GM19452 (cell line): ENCODE data around the gene TRAPPC4.
"Not testable (repeated sequence)": the region's sequence is repeated elsewhere in the genome, so short reads cannot be mapped to it uniquely, and the experiment has no call there.

Source experiments
- ATAC-seq: cut with Tn5 transposase; IDR thresholded peaks from one replicate; pipeline ENCODE4 v1.9.1; 2021; ENCODE audit not compliant: unreplicated experiment

Gene TRAPPC4

DNA sequence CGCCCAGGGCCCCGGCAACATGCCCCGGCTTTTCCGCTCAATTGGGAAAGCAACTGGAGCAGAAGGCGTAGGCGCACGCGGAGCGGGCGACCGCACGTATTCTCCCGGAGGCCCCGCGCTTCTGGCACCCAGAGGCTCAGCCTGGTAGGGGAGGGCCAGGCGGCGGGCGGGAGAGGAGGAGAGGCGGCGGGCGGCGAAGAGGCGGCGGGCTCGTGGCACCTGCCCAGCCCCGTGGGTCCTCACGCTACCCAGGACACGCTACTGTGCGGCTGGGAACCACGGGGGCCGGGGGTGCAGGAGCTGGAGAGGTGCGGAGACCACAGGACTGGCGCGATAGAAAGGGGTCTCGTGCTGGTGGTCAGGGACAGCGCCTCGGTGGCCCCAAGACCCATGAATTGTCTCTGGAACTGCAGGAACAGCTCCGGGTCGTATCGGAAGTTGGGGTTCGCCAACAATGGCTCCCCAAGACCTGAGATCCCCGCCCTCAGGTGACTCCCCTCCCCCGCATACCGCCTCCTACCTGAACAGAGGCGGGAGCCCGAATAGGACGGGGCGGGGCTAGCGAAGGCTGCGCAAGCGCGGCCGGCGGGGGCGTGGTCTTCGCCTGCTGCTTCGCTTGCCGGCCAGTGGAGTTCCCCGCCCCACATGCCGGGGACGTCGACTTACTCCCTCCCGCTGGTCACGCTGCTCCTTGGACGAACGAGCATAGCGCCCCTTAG lies 11.9 kb downstream of the TRAPPC4 start, which contains the start of gene SLC37A4:
Gene SLC37A4 (minus strand): TSS at position 549 of the 719 bp plus-strand sequence.
- peak; percentile 89 for ATAC-seq

DNA sequence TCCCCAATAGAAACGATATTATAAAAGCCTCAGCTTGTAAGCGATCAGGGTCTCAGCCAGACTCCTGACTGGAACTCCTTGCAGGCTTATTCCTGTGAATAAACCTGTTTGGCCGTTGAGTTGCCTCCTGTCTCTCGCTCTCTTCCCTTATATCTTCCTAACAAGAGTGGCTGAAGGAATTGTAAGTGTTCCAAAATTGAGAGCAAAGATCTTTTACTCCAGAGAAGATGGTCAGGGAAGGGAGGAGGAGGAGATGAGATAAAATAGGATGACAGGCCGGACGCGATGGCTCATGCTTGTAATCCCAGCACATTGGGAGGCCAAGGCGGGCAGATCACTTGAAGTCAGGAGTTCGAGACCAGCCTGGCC lies 13.3 kb downstream of the TRAPPC4 start:
- ATAC-seq: no peak

DNA sequence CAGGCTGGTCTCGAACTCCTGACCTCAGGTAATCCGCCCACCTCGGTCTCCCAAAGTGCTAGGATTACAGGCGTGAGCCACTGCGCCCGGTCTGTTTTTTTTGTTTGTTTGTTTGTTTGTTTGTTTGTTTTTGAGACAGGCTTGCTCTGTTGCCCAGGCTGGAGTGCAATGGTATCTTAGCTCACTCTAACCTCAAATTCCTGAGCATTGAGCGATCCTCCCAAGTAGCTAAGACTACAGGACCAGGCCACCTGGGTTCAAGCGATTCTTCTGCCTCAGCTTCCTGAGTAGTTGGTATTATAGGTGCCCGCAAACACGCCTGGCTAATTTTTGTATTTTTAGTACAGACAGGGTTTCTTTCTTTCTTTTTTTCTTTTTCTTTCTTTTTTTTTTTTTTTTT lies 14.9 kb downstream of the TRAPPC4 start:
- not testable (repeated sequence) for ATAC-seq

DNA sequence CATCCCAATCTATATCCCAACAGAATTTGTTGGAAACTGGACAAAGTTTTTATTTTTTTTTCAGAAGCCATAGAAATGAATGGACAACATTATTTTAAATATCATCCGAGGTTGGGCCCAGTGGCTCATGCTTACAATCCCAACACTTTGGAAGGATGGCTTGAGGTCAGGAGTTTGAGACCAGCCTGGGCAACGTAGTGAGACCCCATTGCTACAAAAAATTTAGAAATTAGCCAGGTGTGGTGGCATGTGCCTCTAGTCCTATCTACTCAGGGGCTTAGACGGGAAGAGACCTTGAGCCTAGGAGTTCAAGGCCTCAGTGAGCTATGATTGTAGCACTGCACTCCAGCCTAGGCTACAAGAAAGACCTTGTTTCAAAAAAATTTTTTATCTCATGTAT lies 16.2 kb downstream of the TRAPPC4 start:
- no peak for ATAC-seq

DNA sequence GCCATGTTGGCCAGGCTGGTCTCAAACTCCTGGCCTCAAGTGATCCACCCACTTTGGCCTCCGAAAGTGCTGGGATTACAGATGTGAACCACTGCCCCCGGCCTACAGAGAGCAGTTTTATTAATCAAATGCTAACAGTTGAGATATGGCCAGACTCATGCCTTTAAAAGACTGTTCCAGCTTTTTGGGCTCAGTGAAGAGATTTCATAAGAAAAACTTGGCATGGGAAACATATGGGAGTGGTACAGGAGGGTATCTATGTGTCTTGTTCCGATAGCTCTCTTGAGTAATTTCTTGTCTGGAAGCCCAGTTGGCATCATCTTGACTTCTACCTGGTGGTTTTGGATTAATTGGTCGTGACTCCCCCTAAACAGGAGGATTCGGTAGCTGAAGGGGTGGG lies 20.3 kb downstream of the TRAPPC4 start:
- ATAC-seq: no peak

DNA sequence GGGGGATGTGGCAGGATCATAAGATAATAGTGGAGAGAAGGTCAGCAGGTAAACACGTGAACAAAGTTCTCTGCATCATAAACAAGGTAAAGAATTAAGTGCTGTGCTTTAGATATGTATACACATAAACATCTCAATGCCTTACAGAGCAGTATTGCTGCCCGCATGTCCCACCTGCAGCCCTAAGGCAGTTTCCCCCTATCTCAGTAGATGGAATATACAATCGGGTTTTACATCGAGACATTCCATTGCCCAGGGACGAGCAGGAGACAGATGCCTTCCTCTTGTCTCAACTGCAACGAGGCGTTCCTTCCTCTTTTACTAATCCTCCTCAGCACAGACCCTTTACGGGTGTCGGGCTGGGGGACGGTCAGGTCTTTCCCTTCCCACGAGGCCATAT lies 20.9 kb downstream of the TRAPPC4 start:
- ATAC-seq: not testable (repeated sequence)

DNA sequence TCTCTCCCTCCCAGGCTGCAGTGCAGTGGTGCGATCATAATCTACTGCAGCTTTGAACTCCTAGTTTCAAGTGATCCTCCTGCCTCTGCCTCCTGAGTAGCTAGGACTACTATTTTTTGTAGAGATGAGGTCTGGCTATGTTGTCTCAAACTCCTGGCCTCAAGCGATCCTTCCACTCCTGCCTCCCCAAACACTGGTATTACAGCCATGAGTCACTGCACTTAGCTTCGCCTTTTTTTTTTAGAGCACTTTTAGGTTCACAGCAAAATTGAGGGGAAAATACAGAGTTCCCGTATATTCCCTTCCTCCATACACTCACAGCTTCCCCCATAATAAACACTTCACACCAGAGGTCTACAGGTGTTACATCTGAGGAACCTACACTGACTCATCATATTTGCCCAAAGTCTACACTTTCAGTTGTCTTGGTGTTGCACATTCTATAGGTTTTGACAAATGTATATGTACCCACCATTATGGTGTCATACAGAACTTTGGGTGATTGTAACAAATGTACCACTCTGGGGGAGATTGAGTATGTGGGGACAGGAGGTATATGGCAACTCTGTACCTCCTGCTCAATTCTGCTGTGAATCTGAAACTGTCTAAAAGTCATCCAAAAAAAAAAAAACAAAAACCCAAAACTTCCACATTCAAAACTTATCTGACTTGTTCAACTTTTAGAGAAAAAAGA lies 23.4 kb downstream of the TRAPPC4 start:
- no peak for ATAC-seq

DNA sequence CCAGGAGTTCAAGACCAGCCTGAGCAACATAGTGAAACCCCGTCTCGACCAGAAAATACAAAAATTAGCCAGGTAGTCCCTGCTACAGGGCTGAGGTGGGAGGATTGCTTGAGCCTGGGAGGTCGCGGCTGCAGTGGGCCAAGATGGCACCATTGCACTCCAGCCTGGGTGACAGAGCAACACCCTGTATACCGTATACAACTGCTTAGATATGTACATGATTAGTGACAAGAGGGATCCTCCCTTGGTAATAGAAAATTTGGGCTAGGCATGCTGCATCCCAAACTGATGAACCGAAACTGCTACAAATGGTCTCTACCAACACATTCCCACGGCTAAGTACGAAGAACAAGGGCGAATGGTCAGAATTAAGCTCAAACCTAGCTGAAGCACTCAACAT lies 24.4 kb downstream of the TRAPPC4 start:
- ATAC-seq: no peak

DNA sequence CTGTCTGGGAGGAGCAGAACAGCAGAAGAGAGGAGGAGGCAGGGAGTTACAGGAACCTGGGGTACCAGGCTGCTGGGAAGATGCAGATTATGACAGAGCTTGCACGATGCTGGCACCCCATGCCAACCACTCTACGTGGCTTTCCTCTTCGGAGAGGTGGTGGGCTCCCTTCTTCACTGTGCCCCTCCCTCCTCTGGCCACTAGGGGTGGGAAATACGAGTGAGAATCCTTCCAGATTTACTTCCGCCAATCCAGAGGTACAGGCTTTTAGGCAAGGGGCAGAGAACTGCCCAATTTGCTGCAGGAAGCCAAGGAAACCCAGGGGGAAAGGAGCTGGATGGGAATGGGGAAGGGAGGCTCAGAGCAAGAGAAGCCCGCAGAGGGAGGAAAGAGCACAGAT lies 26.1 kb downstream of the TRAPPC4 start:
- ATAC-seq: no peak

DNA sequence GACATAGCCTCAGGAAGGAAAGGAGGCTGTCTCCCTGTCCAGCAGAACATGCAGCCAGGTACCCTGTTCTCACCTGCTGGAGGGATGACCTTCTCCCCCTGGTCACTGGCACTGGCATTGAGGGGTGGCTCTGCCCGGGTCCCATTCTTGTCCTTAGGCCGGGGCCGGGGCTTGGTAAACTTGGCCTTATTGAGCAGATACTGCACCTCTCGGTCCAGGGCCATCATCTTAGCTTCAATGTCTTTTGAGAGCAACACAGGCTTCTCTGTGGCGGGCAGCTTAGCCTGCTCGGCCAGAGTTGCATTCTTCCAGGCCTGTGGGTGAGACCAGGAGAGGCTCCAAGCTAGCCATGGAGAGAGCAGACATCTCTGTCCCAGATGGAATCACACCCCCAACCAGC lies 27.9 kb downstream of the TRAPPC4 start:
- no peak for ATAC-seq

DNA sequence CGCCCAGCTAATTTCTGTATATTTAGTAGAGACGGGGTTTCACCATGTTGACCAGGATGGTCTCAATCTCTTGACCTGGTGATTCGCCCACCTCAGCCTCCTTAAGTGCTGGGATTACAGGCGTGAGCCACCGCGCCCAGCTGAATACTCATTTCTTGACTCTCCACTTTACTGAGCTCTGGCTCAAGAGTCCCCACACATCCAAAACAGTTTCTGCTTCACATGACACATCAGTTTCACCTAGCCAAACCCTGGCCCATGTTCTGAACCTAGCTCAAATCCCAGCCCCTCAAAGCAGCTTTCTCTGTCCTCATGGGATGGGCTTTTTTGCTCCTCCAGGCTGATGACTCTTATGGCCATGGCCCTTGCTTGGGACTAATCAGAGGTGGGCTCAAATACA lies 28.6 kb downstream of the TRAPPC4 start:
- ATAC-seq: no peak

DNA sequence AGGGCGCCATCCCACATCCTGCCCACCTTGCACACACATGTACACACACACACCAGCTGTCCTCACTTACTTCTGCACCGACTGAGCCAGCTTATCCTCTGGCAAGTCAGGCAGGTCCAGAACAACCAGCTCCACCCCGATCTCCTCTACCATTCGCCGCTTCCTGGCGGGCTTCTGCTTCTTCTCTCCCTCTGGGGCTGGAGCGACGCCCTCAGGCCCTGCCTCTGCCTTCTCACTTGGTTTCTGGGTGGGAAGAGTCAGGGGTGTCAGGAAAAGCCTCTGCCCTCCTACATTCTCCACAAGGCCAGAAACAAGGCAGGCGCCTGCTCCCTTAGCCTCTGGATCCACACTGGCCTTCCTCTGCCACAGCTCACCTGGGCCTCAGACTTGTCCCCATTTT lies 30.1 kb downstream of the TRAPPC4 start:
- ATAC-seq: no peak

DNA sequence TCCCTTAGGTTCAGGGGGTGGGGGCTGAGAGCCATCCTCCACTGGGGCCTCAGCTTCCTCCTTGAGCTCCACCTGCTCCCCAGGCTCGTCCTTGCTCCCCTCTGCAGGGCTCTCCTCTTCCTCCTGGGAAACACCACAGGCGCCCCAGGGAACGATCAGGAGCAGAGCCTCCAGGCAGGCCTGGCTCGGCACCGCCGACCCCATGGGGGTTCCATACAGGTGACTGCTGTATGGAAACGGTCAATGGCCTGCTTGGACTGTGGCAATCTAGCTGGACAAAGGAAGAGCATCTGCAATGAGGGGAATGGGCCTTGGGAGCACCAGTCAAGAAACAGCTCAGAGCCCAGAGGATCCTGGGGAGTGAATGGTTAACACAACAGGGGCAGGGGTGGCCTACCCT lies 30.5 kb downstream of the TRAPPC4 start:
- ATAC-seq: no peak

DNA sequence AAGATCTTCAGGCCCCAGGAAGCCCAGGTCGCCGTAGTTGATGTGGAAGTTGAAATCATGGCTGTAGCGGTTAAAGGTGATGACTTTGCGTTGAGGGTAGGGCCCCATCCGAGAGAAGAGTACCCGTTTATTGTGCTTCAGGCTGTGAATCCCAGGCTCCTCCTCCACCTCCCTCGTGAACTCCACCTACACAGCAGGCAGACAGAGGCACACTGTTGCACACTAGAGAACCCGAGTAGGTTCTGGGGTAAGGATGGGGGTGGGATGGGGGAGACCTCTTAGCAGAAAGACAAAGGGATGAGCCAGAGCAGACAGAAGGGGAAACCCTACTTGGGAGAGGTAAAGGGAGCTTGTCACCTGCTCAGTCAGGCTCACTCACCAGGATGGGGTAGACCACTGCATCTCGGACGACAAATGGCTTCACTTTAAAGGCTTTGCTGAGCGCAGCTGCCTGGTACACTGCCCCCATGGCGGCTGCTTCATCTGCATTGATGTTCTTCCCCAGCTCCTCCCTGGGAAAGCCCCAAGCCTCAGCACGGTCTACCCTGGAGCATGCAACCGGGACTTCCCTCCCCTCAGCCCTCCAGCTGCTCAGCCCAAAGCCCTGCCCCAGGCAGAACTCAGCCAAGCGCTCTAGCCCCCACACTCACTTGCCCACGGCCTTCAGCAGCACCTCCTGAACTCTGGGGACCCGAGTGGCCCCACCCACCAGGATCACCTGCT lies 33.0 kb downstream of the TRAPPC4 start:
- ATAC-seq: no peak

DNA sequence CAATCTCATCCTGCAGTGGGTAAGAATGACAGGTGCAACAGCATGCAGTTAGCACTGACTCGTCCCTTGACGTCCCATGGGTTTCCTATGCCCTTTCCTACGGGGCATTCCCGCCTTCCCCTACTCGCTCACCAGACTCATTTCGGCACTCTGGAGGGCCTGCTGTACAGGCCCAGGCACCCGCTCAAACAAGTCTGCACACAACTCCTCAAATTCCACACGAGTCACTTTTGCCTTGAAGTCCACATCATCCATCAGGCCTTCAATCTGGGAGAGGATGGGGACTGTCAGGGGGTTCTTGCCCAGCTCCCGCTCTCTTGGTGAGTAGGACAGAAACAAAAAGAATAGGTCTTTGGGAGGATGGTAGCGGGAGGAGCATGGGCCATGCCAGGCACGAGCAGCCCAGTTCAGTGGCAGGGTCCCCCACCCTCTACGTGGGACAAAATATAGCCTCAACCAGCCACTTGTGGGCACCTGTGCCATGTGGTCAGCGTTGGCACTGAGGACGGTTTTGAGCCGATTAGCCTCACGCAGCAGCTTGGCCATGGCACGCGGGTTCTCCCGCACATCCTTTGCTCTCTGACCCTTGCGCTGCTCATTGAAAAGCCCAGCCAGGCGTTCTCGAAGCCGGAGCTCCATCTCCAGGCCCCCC lies 33.7 kb downstream of the TRAPPC4 start:
- no peak for ATAC-seq

DNA sequence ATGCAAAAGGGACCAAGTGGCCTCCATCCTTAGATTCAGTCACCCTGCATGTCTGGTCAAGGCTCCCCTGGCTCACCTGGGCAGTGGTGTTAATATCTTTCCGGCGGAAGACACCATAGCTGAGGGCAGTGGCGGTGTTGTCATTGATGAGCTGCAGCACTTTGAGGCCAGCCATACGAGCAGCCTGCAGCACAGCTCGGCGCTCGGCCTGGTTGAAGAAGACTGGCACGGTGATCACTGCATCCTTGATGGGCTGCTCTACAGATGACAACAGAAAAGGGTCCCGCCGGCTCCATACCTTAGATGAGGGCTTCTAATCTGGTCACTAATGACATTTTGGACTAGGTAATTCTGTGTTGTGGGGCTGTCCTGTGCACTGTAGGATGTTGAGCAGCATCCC lies 35.9 kb downstream of the TRAPPC4 start:
- ATAC-seq: no peak

DNA sequence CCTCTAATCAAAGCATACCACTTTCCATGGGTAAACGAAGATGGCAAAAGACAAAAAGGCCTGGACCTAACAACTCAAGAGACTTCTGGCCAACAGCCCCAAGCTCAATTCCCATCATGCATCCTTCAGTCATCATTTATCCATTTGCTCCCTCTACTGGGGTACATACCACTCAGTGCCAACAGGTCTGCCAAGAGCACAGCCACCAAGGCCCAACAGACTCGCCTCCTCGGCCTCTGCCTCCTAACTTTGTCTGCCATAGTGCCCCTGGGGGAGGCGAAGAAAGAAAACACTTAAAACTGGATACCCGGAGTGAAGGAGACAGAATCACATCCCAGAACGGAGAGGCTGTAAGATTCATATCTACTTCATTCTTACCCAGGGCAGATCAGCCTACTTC lies 37.3 kb downstream of the TRAPPC4 start:
- ATAC-seq: no peak

DNA sequence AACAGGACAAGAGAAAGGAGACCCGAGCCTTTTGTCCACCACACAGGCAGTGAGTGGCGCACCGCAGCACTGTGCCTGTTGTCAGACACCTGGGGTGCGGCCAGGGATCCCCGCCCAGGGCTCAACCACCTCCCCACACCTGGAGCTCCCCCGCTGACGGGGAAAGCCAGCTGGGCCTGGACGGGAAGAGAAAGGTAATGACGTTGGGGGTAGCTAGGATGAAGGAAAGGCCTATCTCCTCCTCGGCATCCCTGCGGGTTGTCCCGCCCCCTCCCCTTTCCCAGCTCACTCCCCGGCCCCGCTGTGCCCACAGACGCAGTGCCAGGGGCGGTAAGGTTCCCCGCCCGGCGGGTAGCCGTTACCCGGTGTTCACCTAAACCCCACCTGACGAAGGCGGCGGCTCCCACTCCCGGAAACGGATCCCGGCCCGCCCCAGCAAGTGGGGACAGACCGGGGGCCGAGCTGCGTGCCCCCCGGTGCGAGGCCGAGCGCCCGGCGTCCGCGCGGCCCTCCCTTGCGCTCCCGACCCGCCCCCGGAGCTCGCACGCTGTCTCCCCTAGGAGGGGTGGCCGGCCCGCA lies 37.9 kb downstream of the TRAPPC4 start:
- peak; percentile 4 for ATAC-seq

DNA sequence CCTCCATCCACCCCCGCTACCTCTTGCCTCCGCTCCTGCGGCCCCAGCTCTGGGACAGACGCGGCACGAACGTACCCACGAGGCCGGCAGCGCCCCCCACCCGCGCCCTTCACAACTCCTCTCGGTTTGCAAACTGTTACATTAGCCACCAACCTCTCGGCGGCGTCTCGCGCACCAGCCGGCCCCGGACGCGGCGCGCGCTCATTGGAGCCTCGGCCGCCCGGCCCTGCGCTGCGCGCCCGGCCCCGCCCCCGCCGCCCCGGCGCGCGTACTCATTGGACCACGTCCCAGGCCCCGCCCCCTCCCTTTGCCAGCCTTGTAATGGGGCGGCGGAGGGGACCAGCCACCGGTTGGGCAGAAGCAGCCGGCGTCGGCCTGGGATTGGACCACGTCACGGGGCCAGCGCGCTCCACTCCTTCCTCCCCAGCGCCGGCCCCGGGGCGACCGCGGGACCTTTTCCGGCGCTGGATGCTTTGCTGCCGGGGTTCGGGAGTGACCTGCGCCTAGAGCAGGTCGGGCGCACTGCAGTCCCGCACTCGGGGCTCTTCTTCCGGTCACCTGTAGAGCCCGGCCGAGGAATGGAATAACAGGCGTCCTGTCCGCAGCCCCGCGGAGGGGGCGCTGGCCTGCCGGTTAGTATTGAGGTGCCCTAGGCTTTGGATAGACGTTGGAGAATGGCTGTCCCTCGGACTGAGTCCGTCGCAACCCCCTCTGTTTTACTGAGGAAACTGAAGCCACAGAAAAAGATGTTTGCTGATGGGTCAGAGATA lies 38.6 kb downstream of the TRAPPC4 start, which contains the start of gene HYOU1:
Gene HYOU1 (minus strand): TSS at position 206 of the 770 bp plus-strand sequence. CDS start 1,045 bp downstream, outside the sequence.
- ATAC-seq: peak; percentile 83

DNA sequence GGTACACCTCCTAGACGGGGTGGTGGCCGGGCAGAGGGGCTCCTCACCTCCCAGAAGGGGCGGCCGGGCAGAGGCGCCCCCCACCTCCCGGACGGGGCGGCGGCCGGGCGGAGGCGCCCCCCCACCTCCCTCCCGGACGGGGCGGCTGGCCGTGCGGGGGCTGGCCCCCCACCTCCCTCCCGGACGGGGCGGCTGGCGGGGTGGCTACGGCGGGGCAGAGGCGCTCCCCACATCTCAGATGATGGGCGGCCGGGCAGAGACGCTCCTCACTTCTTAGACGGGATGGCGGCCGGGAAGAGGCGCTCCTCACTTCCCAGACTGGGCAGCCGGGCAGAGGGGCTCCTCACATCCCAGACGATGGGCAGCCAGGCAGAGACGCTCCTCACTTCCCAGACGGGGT lies 40.6 kb downstream of the TRAPPC4 start:
- ATAC-seq: not testable (repeated sequence)
